Left ventricle myocardium inferior (tissue), 1 donor: ENCODE measurements around the gene RYR1. TPM values are rescaled to one million over a fixed set of nuclear protein-coding genes. Genes with fewer than 3 reads are reported as not detected.

Experiments
- DNase-seq: peaks from one replicate; pipeline ENCODE4 v3.0.0-alpha.2; 2020
- H3K27ac ChIP-seq: fragments of 200-600 bp; replicated peaks from 2 replicates; pipeline ENCODE4 v1.8.0; 2021
- H3K27me3 ChIP-seq: fragments of 200-600 bp; 2 replicates; pipeline ENCODE4 v1.8.0; 2021; ENCODE audit warnings: low read depth
- H3K36me3 ChIP-seq: fragments of 200-600 bp; 2 replicates; pipeline ENCODE4 v1.8.0; 2021
- H3K4me1 ChIP-seq: fragments of 200-600 bp; 2 replicates; pipeline ENCODE4 v1.8.0; 2021
- H3K4me3 ChIP-seq: fragments of 200-600 bp; 2 replicates; pipeline ENCODE4 v1.8.0; 2021; ENCODE audit warnings: mild to moderate bottlenecking, moderate library complexity
- H3K9me3 ChIP-seq: fragments of 200-600 bp; replicated peaks from 2 replicates; pipeline ENCODE4 v1.8.0; 2021
- CTCF ChIP-seq: fragments of 200-600 bp; IDR thresholded peaks from 2 replicates; pipeline ENCODE4 v1.8.0; 2021; ENCODE audit warnings: antibody characterized with exemption, mild to moderate bottlenecking, borderline replicate concordance
- intact Hi-C: fragments of 100-400 bp; cut with micrococcal nuclease; formaldehyde crosslinking; loops from one replicate; pipeline ENCODE4 v1.11.0; 2022
- total RNA-seq: library from RNA; stranded (reverse); fragmentation: NEBNext Ultra II Directional; extraction: Animal tissue kit (Norgen Biotek cat#: 25700); gene quantifications from one replicate; pipeline ENCODE4 v1.2.1, GENCODE V29; 2021
- donor health status: DM: no; HTN: yes; CAD: no; lungs with severe emphysema.

Gene RYR1
- total RNA-seq, 1 donor from 2014 or later, result 0.74 TPM

- intact Hi-C loops, result no loop called here
- no peak for TF ChIP-seq CTCF
- Histone ChIP-seq H3K27me3 (no peaks in the 10 kb centered on the region), H3K36me3 (peaks cover 24% of the 10 kb centered on the region), H3K4me1 (peaks cover 32% of the 10 kb centered on the region), H3K27ac (peak overlapping the region; percentile 92), H3K4me3 (peak overlapping the region; percentile 86), H3K9me3 (no peaks in the 10 kb centered on the region)
- DNase-seq, result no peak
Measured at GRCh38 chr19:38617283-38617763, 183.8 kb downstream of the RYR1 start.

GRCh38 chr19:38617764-38618589, 184.5 kb downstream of the RYR1 start, which contains the start of gene MAP4K1:
Gene MAP4K1 (minus strand): TSS chr19:38617953. CDS start chr19:38617895, 58 bp downstream.
- Histone ChIP-seq H3K27ac (peak within 1 kb of the TSS; percentile 92), H3K9me3 (no peaks in the 10 kb centered on the region), H3K4me3 (peak within 1 kb of the TSS; percentile 86), H3K36me3 (peaks cover 29% of the 10 kb centered on the region), H3K4me1 (peaks cover 32% of the 10 kb centered on the region), H3K27me3 (no peaks in the 10 kb centered on the region)
- intact Hi-C loops, result no loop called here
- peak; percentile 37 for DNase-seq
- TF ChIP-seq CTCF, result no peak

- DNase-seq, result peak; percentile 99
- Histone ChIP-seq H3K27ac (peak within 1 kb of the TSS; percentile 92), H3K36me3 (peaks cover 36% of the 10 kb centered on the region), H3K9me3 (no peaks in the 10 kb centered on the region), H3K4me3 (peak within 1 kb of the TSS; percentile 86), H3K4me1 (peaks cover 32% of the 10 kb centered on the region), H3K27me3 (no peaks in the 10 kb centered on the region)
- intact Hi-C loops, result no loop called here
- no peak for TF ChIP-seq CTCF
Measured at GRCh38 chr19:38618590-38619360, 185.3 kb downstream of the RYR1 start, which contains the start of gene EIF3K. Gene EIF3K (plus strand): TSS chr19:38619188. CDS start chr19:38619269, 81 bp downstream.

- H3K27me3 ChIP-seq, result no peaks in the 10 kb centered on the region
- peak overlapping the region; percentile 86 for H3K4me3 ChIP-seq
- no peak for DNase-seq
- peaks cover 44% of the 10 kb centered on the region for H3K36me3 ChIP-seq
- H3K27ac ChIP-seq, result peak overlapping the region; percentile 92
- intact Hi-C loops, result no loop called here
- no peak for TF ChIP-seq CTCF
- H3K4me1 ChIP-seq, result peaks cover 32% of the 10 kb centered on the region
- no peaks in the 10 kb centered on the region for H3K9me3 ChIP-seq
Measured at GRCh38 chr19:38619361-38620174, 186.1 kb downstream of the RYR1 start.

- no peak for DNase-seq
- no peaks in the 10 kb centered on the region for H3K27me3 ChIP-seq
- no peaks in the 10 kb centered on the region for H3K9me3 ChIP-seq
- peaks cover 97% of the 10 kb centered on the region for H3K36me3 ChIP-seq
- no peak overlapping the region for H3K4me3 ChIP-seq
- intact Hi-C loops, result no loop called here
- H3K4me1 ChIP-seq, result peaks cover 12% of the 10 kb centered on the region
- TF ChIP-seq CTCF, result no peak
- no peak overlapping the region for H3K27ac ChIP-seq
Measured at GRCh38 chr19:38624822-38625221, 191.3 kb downstream of the RYR1 start.
